K562 treated with DMSO at 1 percent for 24 hours (cell line): ENCODE measurements around the gene CD200R1. TPM values are rescaled to one million over a fixed set of nuclear protein-coding genes. Genes with fewer than 3 reads are reported as not detected.

ENCODE experiments used
- total RNA-seq: library from RNA; unstranded; fragments of 300-600 nt; gene quantifications from 2 replicates; pipeline ENCODE4 v1.2.3, GENCODE V29; 2022; ENCODE audit warnings: low read depth; ENCODE audit not compliant: insufficient read depth

Gene CD200R1
- not detected in 2 replicates for total RNA-seq

GRCh38 chr3:112974894-112975293 is at the start of gene CD200R1:
CD200R1 (minus strand) TSS chr3:112975103; CDS start chr3:112974857, 246 bp downstream.

GRCh38 chr3:112990672-112991602 is 16.0 kb upstream of the CD200R1 start, which contains the start of gene GTPBP8:
GTPBP8 (plus strand) TSS chr3:112990984; CDS start chr3:112991000, 16 bp downstream.

Other genes with a start within 250 kb of the CD200R1 start
- gene CD200R1L, start 128.2 kb downstream of the CD200R1 start, total RNA-seq: not detected in 2 replicates
- gene GTPBP8, start 15.9 kb upstream of the CD200R1 start, total RNA-seq: 7.9 and 13.1 TPM in 2 replicates
- gene BOC, start 236.5 kb upstream of the CD200R1 start, total RNA-seq: not detected in 2 replicates